GM12875 (cell line): ENCODE results near the gene ITGA11.

Source experiments
- H3K4me3 ChIP-seq: one replicate; pipeline ENCODE4 v1.5.1; 2011; ENCODE audit warnings: low read depth, low read length, control low read depth
- TF ChIP-seq, protein P1 (sequence below): IDR thresholded peaks from 2 replicates; pipeline ENCODE4 v1.5.1; 2011; ENCODE audit warnings: low read depth, mild to moderate bottlenecking, control low read depth, inconsistent platforms, low read length, moderate library complexity, borderline replicate concordance; ENCODE audit not compliant: insufficient read depth

Gene ITGA11

GRCh38 chr15:68415061-68415460, 16.9 kb downstream of the ITGA11 start:
- H3K4me3 ChIP-seq: no peak overlapping the region
- TF ChIP-seq, protein P1, sequence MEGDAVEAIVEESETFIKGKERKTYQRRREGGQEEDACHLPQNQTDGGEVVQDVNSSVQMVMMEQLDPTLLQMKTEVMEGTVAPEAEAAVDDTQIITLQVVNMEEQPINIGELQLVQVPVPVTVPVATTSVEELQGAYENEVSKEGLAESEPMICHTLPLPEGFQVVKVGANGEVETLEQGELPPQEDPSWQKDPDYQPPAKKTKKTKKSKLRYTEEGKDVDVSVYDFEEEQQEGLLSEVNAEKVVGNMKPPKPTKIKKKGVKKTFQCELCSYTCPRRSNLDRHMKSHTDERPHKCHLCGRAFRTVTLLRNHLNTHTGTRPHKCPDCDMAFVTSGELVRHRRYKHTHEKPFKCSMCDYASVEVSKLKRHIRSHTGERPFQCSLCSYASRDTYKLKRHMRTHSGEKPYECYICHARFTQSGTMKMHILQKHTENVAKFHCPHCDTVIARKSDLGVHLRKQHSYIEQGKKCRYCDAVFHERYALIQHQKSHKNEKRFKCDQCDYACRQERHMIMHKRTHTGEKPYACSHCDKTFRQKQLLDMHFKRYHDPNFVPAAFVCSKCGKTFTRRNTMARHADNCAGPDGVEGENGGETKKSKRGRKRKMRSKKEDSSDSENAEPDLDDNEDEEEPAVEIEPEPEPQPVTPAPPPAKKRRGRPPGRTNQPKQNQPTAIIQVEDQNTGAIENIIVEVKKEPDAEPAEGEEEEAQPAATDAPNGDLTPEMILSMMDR: no peak

GRCh38 chr15:68414591-68414990, 17.4 kb downstream of the ITGA11 start:
- TF ChIP-seq, protein P1: no peak

GRCh38 chr15:68414206-68414555, 17.8 kb downstream of the ITGA11 start:
- H3K4me3 ChIP-seq: no peak overlapping the region
- TF ChIP-seq, protein P1: no peak

More at GRCh38 chr15:68414591-68414990, 17.4 kb downstream of the ITGA11 start:
- H3K4me3 ChIP-seq: no peak overlapping the region

GRCh38 chr15:68413363-68414205, 18.4 kb downstream of the ITGA11 start:
- H3K4me3 ChIP-seq: no peak overlapping the region
- TF ChIP-seq, protein P1: no peak

- TF ChIP-seq, protein P1: no peak
- H3K4me3 ChIP-seq: no peak overlapping the region
These were observed 19.7 kb downstream of the ITGA11 start for GRCh38 chr15:68412218-68412617.

GRCh38 chr15:68411735-68412134, 20.2 kb downstream of the ITGA11 start:
- TF ChIP-seq, protein P1: no peak
- H3K4me3 ChIP-seq: no peak overlapping the region

- H3K4me3 ChIP-seq: no peak overlapping the region
- TF ChIP-seq, protein P1: no peak
These were observed 20.7 kb downstream of the ITGA11 start for GRCh38 chr15:68411343-68411675.
